H9 (cell line): ENCODE data around the gene PRRX2. TPM values are rescaled to one million over a fixed set of nuclear protein-coding genes. Genes with fewer than 3 reads are reported as not detected.

Experiments
- DNase-seq: peaks from one replicate; pipeline ENCODE4 v3.0.0-alpha.2; 2017
- H2AFZ ChIP-seq: one replicate; pipeline ENCODE4 v1.6.1; 2013; ENCODE audit warnings: mild to moderate bottlenecking, low read length, control low read depth, moderate library complexity
- H2AK5ac ChIP-seq: 2 replicates; pipeline ENCODE4 v1.6.1; 2013; ENCODE audit warnings: low read length, control low read depth, mixed read lengths; ENCODE audit not compliant: insufficient read length
- H2BK120ac ChIP-seq: one replicate; pipeline ENCODE4 v1.6.1; 2013; ENCODE audit warnings: low read depth, mild to moderate bottlenecking, low read length, control low read depth, inconsistent platforms; ENCODE audit not compliant: poor library complexity, severe bottlenecking
- H2BK12ac ChIP-seq: 2 replicates; pipeline ENCODE4 v1.6.1; 2013; ENCODE audit warnings: low read length, control low read depth, mixed read lengths, low read depth; ENCODE audit not compliant: insufficient read length
- H2BK15ac ChIP-seq: 2 replicates; pipeline ENCODE4 v1.6.1; 2013; ENCODE audit warnings: low read depth, low read length, control low read depth
- H2BK20ac ChIP-seq: one replicate; pipeline ENCODE4 v1.6.1; 2013; ENCODE audit warnings: low read depth, mild to moderate bottlenecking, low read length, control low read depth, inconsistent platforms; ENCODE audit not compliant: poor library complexity, severe bottlenecking
- H2BK5ac ChIP-seq: 2 replicates; pipeline ENCODE4 v1.6.1; 2013; ENCODE audit warnings: low read length, control low read depth, mixed read lengths; ENCODE audit not compliant: insufficient read length
- H3K14ac ChIP-seq: 2 replicates; pipeline ENCODE4 v1.6.1; 2013; ENCODE audit warnings: low read length, control low read depth; ENCODE audit not compliant: insufficient read depth
- H3K18ac ChIP-seq: 2 replicates; pipeline ENCODE4 v1.6.1; 2013; ENCODE audit warnings: low read depth, mild to moderate bottlenecking, mixed read lengths, low read length, control low read depth; ENCODE audit not compliant: insufficient read length
- H3K23ac ChIP-seq: 2 replicates; pipeline ENCODE4 v1.6.1; 2013; ENCODE audit warnings: low read length, control low read depth, mixed read lengths, low read depth; ENCODE audit not compliant: insufficient read length
- H3K23me2 ChIP-seq: 2 replicates; pipeline ENCODE4 v1.6.1; 2013; ENCODE audit warnings: low read depth, mild to moderate bottlenecking, mixed read lengths, low read length, control low read depth; ENCODE audit not compliant: insufficient read length, poor library complexity, severe bottlenecking
- H3K27ac ChIP-seq: 2 replicates; pipeline ENCODE4 v1.5.1; 2013; ENCODE audit warnings: low read length, control low read depth, mixed read lengths, low read depth; ENCODE audit not compliant: insufficient read length
- H3K27me3 ChIP-seq: 2 replicates; pipeline ENCODE4 v1.6.1; 2013; ENCODE audit warnings: low read length, control low read depth, inconsistent platforms; ENCODE audit not compliant: insufficient read depth
- H3K4ac ChIP-seq: 2 replicates; pipeline ENCODE4 v1.6.1; 2013; ENCODE audit warnings: low read depth, mild to moderate bottlenecking, control low read depth, inconsistent platforms, low read length, moderate library complexity
- H3K4me1 ChIP-seq: 2 replicates; pipeline ENCODE4 v1.6.1; 2013; ENCODE audit warnings: low read length, control low read depth, inconsistent platforms; ENCODE audit not compliant: insufficient read depth
- H3K4me2 ChIP-seq: 2 replicates; pipeline ENCODE4 v1.6.1; 2013; ENCODE audit warnings: low read length, control low read depth, mixed read lengths; ENCODE audit not compliant: insufficient read length, insufficient read depth
- H3K56ac ChIP-seq: 2 replicates; pipeline ENCODE4 v1.6.1; 2013; ENCODE audit warnings: low read depth, mild to moderate bottlenecking, mixed read lengths, low read length, control low read depth; ENCODE audit not compliant: insufficient read length
- H3K79me1 ChIP-seq: 2 replicates; pipeline ENCODE4 v1.6.1; 2013; ENCODE audit warnings: low read depth, mild to moderate bottlenecking, moderate library complexity, low read length, control low read depth, inconsistent platforms; ENCODE audit not compliant: insufficient read depth, poor library complexity, severe bottlenecking
- H3K79me2 ChIP-seq: 2 replicates; pipeline ENCODE4 v1.6.1; 2013; ENCODE audit warnings: low read length, control low read depth, inconsistent platforms; ENCODE audit not compliant: insufficient read depth
- H3K9ac ChIP-seq: 2 replicates; pipeline ENCODE4 v1.6.1; 2013; ENCODE audit warnings: low read length, control low read depth, mixed read lengths; ENCODE audit not compliant: insufficient read length; ENCODE audit errors: extremely low read depth
- H3K9me3 ChIP-seq: one replicate; pipeline ENCODE4 v1.6.1; 2013; ENCODE audit warnings: low read depth, low read length, inconsistent platforms; ENCODE audit not compliant: control insufficient read depth
- H3T11ph ChIP-seq: one replicate; pipeline ENCODE4 v1.6.1; 2013; ENCODE audit warnings: mild to moderate bottlenecking, low read length, control low read depth, inconsistent platforms
- H4K20me1 ChIP-seq: one replicate; pipeline ENCODE4 v1.6.1; 2013; ENCODE audit not compliant: control insufficient read depth, insufficient read length, insufficient read depth
- H4K5ac ChIP-seq: 2 replicates; pipeline ENCODE4 v1.6.1; 2013; ENCODE audit warnings: low read depth, mild to moderate bottlenecking, mixed read lengths, low read length, control low read depth; ENCODE audit not compliant: insufficient read length
- H4K8ac ChIP-seq: replicated peaks from 2 replicates; pipeline ENCODE4 v1.6.1; 2013; ENCODE audit warnings: low read length, control low read depth, mixed read lengths, low read depth; ENCODE audit not compliant: insufficient read length
- H4K91ac ChIP-seq: 2 replicates; pipeline ENCODE4 v1.6.1; 2013; ENCODE audit warnings: low read depth, mild to moderate bottlenecking, moderate library complexity, mixed read lengths, low read length, control low read depth; ENCODE audit not compliant: insufficient read length
- H3K27ac Mint-ChIP-seq, 3 experiments: 2 replicates in 2 of 3; 3 replicates in 1 of 3; pipeline ENCODE4 v1.8.0; 2020 to 2021; ENCODE audit warnings: mixed read lengths in 3 of 3, mild to moderate bottlenecking in 1 of 3, moderate library complexity in 1 of 3
- H3K27me3 Mint-ChIP-seq: 2 replicates; pipeline ENCODE4 v1.8.0; 2021; ENCODE audit warnings: low read depth, mild to moderate bottlenecking, moderate library complexity, mixed read lengths
- H3K36me3 Mint-ChIP-seq, 3 experiments: 2 replicates in 2 of 3; 3 replicates in 1 of 3; pipeline ENCODE4 v1.8.0; 2020 to 2021; ENCODE audit warnings: low read depth in 3 of 3, mixed read lengths in 3 of 3; ENCODE audit not compliant: insufficient read depth in 1 of 3
- H3K4me1 Mint-ChIP-seq, 2 experiments: 2 replicates each; pipeline ENCODE4 v1.8.0; 2020; ENCODE audit warnings: mixed read lengths in 2 of 2
- H3K4me3 Mint-ChIP-seq, 2 experiments: 2 replicates in 1 of 2; 3 replicates in 1 of 2; pipeline ENCODE4 v1.8.0; 2020 to 2021; ENCODE audit warnings: mild to moderate bottlenecking in 2 of 2, mixed read lengths in 2 of 2, moderate library complexity in 1 of 2
- H3K9me3 Mint-ChIP-seq, 2 experiments: 2 replicates in 1 of 2; 3 replicates in 1 of 2; pipeline ENCODE4 v1.8.0; 2020; ENCODE audit warnings: mild to moderate bottlenecking in 2 of 2, mixed read lengths in 2 of 2, moderate library complexity in 1 of 2
- WGBS: extraction: QIAGEN DNeasy Blood & Tissue Kit; methylation state at CpG from one replicate; pipeline ENCODE4 v1.1.7; 2013; ENCODE audit warnings: missing lambda C conversion rate, low lambda C conversion rate, mixed read lengths; ENCODE audit not compliant: insufficient read length; ENCODE audit errors: extremely low coverage; 5-methylcytosine and 5-hydroxymethylcytosine counted together
- total RNA-seq: library from RNA; stranded (reverse); gene quantifications from 2 replicates; pipeline ENCODE4 v1.2.1, GENCODE V29; 2021
- TF ChIP-seq, protein P1 (sequence below): fragments of 200-600 bp; sonication (generic); conservative IDR thresholded peaks from 3 replicates; pipeline ENCODE4 v1.8.0; 2021; ENCODE audit warnings: antibody characterized with exemption, mild to moderate bottlenecking

PRRX2 gene
- total RNA-seq, 1 experiment from 2014 or later = 3.9 TPM

DNA sequence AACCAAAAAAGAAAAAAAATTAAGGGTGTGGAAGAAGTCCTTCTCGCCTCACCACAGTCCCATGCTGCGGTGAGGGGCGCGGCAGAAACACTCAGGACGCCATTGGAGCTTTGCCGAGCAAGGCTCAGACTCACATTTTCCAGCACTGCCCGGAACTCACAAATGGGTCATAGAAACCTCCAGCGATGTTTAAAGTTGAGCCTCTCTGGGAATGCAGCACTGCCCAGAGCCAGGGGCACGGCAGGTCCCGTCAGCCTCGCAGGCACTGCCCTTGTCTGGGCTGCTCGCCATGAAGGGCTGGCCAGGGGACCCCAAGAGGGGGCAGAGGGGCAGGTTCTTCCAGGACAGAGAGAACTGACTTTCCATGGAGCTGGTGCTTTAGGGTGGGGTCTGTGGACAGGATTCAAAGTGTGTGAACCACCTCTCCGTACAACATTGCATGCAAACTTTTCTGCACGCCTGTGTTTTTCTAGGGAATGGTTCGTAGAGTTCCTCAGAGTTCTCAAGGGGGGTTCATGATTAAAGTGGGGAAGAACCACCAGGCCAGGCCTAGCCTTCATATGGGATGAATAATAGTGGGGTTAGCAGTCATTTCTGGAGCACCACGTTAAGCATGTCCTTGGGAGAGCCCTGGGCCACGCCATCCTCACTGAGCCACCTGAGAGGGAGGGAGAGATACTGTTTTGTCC lies 38.4 kb downstream of the PRRX2 start:
- H2BK15ac ChIP-seq = no peak overlapping the region
- no peak overlapping the region for H2BK20ac ChIP-seq
- H3K9me3 ChIP-seq = no peaks in the 10 kb centered on the region
- no peaks in the 10 kb centered on the region for H3K79me1 ChIP-seq
- no peaks in the 10 kb centered on the region for H3K27me3 ChIP-seq
- H3K18ac ChIP-seq = no peak overlapping the region
- Mint-ChIP-seq H3K4me3 (no peak overlapping the region), H3K9me3 (no peaks in the 10 kb centered on the region; a peak in 1 of 5 replicates), H3K36me3 (no peaks in the 10 kb centered on the region), H3K4me1 (peaks cover 4 to 12% of the 10 kb centered on the region in 2 experiments), H3K27ac (no peak overlapping the region), H3K27me3 (peaks cover 19% of the 10 kb centered on the region)
- no peaks in the 10 kb centered on the region for H4K20me1 ChIP-seq
- no peak overlapping the region for H4K8ac ChIP-seq
- H3K79me2 ChIP-seq = no peaks in the 10 kb centered on the region
- no peak overlapping the region for H3K27ac ChIP-seq
- H3K4me2 ChIP-seq = no peak overlapping the region
- H2AFZ ChIP-seq = no peak overlapping the region
- H2AK5ac ChIP-seq = no peak overlapping the region
- H3K14ac ChIP-seq = no peak overlapping the region
- no peak overlapping the region for H2BK120ac ChIP-seq
- no peaks in the 10 kb centered on the region for H3K23me2 ChIP-seq
- H3T11ph ChIP-seq = no peak overlapping the region
- H3K4me1 ChIP-seq = no peaks in the 10 kb centered on the region
- H3K23ac ChIP-seq = no peak overlapping the region
- no peak overlapping the region for H3K9ac ChIP-seq
- no peak for DNase-seq
- TF ChIP-seq, protein P1, sequence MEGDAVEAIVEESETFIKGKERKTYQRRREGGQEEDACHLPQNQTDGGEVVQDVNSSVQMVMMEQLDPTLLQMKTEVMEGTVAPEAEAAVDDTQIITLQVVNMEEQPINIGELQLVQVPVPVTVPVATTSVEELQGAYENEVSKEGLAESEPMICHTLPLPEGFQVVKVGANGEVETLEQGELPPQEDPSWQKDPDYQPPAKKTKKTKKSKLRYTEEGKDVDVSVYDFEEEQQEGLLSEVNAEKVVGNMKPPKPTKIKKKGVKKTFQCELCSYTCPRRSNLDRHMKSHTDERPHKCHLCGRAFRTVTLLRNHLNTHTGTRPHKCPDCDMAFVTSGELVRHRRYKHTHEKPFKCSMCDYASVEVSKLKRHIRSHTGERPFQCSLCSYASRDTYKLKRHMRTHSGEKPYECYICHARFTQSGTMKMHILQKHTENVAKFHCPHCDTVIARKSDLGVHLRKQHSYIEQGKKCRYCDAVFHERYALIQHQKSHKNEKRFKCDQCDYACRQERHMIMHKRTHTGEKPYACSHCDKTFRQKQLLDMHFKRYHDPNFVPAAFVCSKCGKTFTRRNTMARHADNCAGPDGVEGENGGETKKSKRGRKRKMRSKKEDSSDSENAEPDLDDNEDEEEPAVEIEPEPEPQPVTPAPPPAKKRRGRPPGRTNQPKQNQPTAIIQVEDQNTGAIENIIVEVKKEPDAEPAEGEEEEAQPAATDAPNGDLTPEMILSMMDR = no peak
- H3K4ac ChIP-seq = no peak overlapping the region
- H2BK5ac ChIP-seq = no peak overlapping the region
- H3K56ac ChIP-seq = no peak overlapping the region
- no peak overlapping the region for H4K5ac ChIP-seq
- H4K91ac ChIP-seq = no peak overlapping the region
- WGBS = no CpG with 5 or more reads among the region's 17 CpGs
- H2BK12ac ChIP-seq = no peak overlapping the region
